ENCODE data around the gene NR2F2.

NR2F2 gene

GRCh38 chr15:96355568-96356187, 25.2 kb downstream of the NR2F2 start:
- no peak for DNase-seq

GRCh38 chr15:96356494-96357455, 26.3 kb downstream of the NR2F2 start:
- peak; percentile 67 for DNase-seq

- DNase-seq = no peak
These were observed 27.7 kb downstream of the NR2F2 start for GRCh38 chr15:96358001-96358801.

GRCh38 chr15:96358821-96359615, 28.5 kb downstream of the NR2F2 start:
- DNase-seq = no peak

GRCh38 chr15:96359616-96360521, 29.4 kb downstream of the NR2F2 start:
- no peak for DNase-seq

- DNase-seq = no peak
These were observed 30.2 kb downstream of the NR2F2 start for GRCh38 chr15:96360581-96361308.

- DNase-seq = no peak
These were observed 31.0 kb downstream of the NR2F2 start for GRCh38 chr15:96361309-96362010.

- no peak for DNase-seq
These were observed 31.7 kb downstream of the NR2F2 start for GRCh38 chr15:96362011-96362754.

- no peak for DNase-seq
These were observed 32.5 kb downstream of the NR2F2 start for GRCh38 chr15:96362755-96363651.

- DNase-seq = no peak
These were observed 33.2 kb downstream of the NR2F2 start for GRCh38 chr15:96363707-96364106.

- DNase-seq = no peak
These were observed 35.5 kb downstream of the NR2F2 start for GRCh38 chr15:96365781-96366525.

GRCh38 chr15:96366526-96366877, 36.0 kb downstream of the NR2F2 start:
- no peak for DNase-seq

- DNase-seq = no peak
These were observed 37.1 kb downstream of the NR2F2 start for GRCh38 chr15:96367311-96368200.

GRCh38 chr15:96369351-96369750, 38.9 kb downstream of the NR2F2 start:
- DNase-seq = no peak

GRCh38 chr15:96369825-96370621, 39.5 kb downstream of the NR2F2 start:
- DNase-seq = no peak

- no peak for DNase-seq
These were observed 42.1 kb downstream of the NR2F2 start for GRCh38 chr15:96372554-96372953.
